IPS-18c (cell line): ENCODE results near the gene MDFI.

Experiments used
- H3K4me3 ChIP-seq: 2 replicates; pipeline ENCODE4 v1.7.0; 2013; ENCODE audit warnings: low read depth, mild to moderate bottlenecking, low read length, moderate library complexity; ENCODE audit not compliant: insufficient read depth
- H3K9me3 ChIP-seq: one replicate; pipeline ENCODE4 v1.6.1; 2013; ENCODE audit warnings: mild to moderate bottlenecking, low read length, moderate library complexity; ENCODE audit not compliant: control insufficient read depth, insufficient read depth

Gene MDFI

GRCh38 chr6:41673704-41674000 is 35.4 kb downstream of the MDFI start:
- H3K9me3 ChIP-seq, result no peaks in the 10 kb centered on the region
- no peak overlapping the region for H3K4me3 ChIP-seq

DNA sequence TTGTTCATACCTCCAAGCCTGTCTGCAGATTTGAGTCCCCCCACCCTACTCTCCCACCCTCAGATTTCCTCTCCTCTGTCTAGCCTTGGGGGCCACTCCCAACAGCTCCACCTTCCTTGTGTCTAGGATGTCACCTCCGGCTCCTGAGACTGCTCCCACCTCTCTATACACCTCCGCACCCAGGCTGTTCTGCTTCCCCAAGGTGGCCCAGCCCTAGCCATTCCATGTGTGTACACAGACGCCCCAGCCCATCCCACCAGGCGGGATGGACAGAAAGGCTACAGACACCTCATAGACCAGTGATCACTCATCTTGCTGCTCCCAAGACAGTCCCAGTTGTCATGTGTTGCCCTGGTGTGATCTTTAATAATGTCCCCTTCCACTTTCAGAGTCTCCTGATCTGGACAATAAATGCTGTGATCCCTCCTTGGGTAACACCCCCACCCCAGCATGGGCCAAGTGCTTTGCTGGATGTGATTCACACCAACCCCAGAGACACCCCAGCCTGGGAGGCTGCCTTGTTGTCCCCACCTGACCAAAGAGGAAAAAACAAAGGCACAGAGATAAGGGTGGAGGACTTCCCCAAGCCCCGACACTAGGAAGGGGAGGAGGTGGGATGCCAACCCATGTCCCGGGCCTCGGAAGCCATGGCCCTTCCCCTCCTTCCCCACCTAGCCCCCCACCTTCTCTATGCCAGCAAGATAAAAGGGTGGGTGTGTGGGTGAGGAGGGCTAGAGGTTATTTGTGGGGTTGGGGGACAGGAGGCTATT is 36.1 kb downstream of the MDFI start:
- H3K4me3 ChIP-seq, result no peak overlapping the region
- no peaks in the 10 kb centered on the region for H3K9me3 ChIP-seq

- H3K9me3 ChIP-seq, result no peaks in the 10 kb centered on the region
Observed at GRCh38 chr6:41675176-41675775, 37.0 kb downstream of the MDFI start.

DNA sequence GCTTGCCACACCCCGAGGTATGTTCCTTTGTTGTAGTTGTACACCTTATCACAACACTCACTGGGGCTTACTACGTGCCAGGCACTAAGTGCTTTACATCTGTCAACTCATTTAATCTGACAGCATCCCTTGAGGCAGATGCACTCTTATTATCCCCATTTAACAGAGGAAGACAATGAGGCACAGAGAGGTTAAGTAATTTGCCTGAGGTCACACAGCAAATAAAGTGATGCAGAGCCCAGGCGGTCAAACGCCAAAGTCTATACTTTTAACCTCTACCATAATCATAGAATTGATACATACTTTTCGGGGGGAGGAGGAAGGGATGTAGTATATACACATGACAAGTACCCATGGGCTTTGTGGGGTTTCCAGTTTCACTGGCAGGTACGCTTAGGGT is 37.7 kb downstream of the MDFI start:
- H3K4me3 ChIP-seq, result no peak overlapping the region
- no peaks in the 10 kb centered on the region for H3K9me3 ChIP-seq

More at GRCh38 chr6:41675176-41675775, 37.0 kb downstream of the MDFI start:
- H3K4me3 ChIP-seq, result no peak overlapping the region

GRCh38 chr6:41676431-41676830 is 38.2 kb downstream of the MDFI start:
- H3K4me3 ChIP-seq, result no peak overlapping the region
- no peaks in the 10 kb centered on the region for H3K9me3 ChIP-seq

GRCh38 chr6:41677124-41677921 is 39.1 kb downstream of the MDFI start:
- no peak overlapping the region for H3K4me3 ChIP-seq

GRCh38 chr6:41678511-41679084 is 40.3 kb downstream of the MDFI start:
- H3K9me3 ChIP-seq, result no peaks in the 10 kb centered on the region
- H3K4me3 ChIP-seq, result no peak overlapping the region

More at GRCh38 chr6:41677124-41677921, 39.1 kb downstream of the MDFI start:
- H3K9me3 ChIP-seq, result no peaks in the 10 kb centered on the region

- Histone ChIP-seq H3K4me3 (no peak overlapping the region), H3K9me3 (no peaks in the 10 kb centered on the region)
Observed at GRCh38 chr6:41679696-41680095, 41.4 kb downstream of the MDFI start.

DNA sequence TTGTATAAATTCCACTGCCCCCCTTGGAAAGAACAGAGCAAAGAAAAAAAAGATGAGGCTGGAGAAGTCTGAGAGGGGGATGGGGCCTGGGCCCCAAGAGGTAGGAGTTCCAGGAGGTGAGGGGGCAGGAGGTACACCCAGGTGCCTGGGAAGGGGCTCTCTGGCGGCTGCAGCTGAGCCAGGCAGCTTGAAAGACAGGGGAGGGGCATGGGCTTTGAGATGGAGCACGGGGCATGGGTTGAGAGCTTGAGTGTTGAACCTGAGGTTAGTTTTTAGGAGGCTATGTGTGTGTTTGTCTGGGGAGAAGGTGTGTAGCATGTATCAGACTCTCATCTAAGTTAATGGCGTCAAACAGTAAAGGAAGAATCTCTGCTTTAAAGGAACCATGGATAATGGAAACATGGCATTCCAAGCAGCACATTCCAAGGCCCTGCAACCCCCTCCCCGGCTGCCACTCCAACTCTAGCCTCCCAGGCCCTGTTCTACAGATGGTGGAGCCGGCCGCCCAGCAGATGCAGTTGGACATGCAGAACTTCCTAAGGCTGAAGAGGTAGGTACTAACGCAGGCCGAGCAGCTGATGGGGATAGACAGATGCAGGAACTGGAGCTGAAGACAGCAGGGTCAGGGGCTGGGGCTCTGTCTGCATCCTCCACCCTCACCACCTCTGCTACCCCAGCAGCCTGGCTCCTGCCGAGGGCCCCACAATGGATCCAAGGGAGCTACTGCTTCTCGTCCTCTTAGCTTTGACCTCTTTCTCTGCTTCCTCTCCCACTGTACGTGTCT is 42.1 kb downstream of the MDFI start:
- Histone ChIP-seq H3K9me3 (no peaks in the 10 kb centered on the region), H3K4me3 (no peak overlapping the region)

- Histone ChIP-seq H3K4me3 (no peak overlapping the region), H3K9me3 (no peaks in the 10 kb centered on the region)
Observed at GRCh38 chr6:41682056-41682477, 43.8 kb downstream of the MDFI start.

- Histone ChIP-seq H3K9me3 (no peaks in the 10 kb centered on the region), H3K4me3 (peak overlapping the region; percentile 44; the same call in 1 of the 2 replicates)
Observed at GRCh38 chr6:41682497-41683272, 44.4 kb downstream of the MDFI start.

- H3K9me3 ChIP-seq, result no peaks in the 10 kb centered on the region
- peak overlapping the region; percentile 44; the same call in 1 of the 2 replicates for H3K4me3 ChIP-seq
Observed at GRCh38 chr6:41683273-41683522, 44.9 kb downstream of the MDFI start.

DNA sequence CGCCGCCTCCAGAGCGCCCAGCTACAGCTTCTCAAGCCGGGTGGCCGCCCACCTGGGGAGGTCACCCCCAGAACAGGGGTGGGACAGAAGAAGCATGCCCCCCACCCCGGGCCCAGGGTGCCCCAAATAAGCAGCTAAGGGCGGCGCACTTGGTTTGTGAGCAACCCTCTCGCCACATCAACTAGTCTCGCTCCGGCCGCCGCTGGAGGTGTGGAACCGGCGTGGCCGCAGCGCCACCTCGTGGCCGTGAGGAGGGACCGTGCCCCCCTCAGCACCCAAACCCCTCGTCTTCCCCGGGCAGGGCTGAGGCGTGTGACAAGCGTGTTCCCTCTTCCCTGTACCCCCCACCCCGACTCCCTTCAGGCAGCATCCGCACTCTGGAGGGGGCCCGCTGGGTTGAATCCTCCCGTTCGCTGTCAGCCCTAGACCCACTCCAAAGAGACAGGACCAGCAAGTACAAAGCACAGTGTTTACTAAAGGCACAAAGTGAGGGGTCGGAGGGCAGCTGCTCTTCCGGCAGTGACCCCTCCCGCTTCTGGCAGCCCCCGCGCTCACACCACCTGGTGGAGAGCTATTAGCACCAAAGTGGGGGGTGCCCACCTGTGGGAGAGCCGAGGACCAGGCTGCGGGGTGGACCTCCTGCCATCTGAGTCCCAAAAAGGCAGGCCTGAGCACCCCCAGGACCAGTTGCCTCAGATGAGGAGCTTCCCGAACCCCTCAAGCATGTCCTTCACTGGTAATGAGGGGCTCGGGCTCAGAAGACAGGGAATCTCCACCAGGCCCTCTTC is 45.4 kb downstream of the MDFI start:
- H3K9me3 ChIP-seq, result no peaks in the 10 kb centered on the region
- peak overlapping the region; percentile 44; the same call in 1 of the 2 replicates for H3K4me3 ChIP-seq

- Histone ChIP-seq H3K4me3 (no peak overlapping the region), H3K9me3 (no peaks in the 10 kb centered on the region)
Observed at GRCh38 chr6:41684311-41685180, 46.3 kb downstream of the MDFI start.
